ENCODE results near the gene QRICH1.

Gene QRICH1

GRCh38 chr3:49032646-49033304 is 61.1 kb downstream of the QRICH1 start:
- no peak for DNase-seq (ENCODE audit: low read depth, low spot score)

DNA sequence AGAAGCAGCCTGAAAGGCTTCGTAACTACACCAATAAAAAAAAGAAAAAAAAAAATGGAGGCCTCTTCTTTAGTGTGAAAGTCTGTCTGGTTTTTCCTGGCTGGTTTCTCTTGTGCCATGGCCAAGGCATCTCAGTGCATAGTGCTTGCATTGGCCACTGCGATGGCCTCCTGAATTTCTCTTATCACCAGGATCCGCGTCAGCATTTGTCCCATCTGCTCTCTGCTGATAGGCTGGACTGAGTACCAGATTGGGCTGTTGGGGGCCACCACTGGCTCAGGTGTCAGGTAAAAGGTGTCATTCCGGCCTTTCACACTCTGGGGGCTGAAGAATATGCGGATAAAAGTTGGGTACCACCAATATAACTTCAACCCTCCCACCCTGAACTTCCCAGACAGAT is 63.5 kb downstream of the QRICH1 start:
- DNase-seq (ENCODE audit: low read depth, low spot score), result no peak

DNA sequence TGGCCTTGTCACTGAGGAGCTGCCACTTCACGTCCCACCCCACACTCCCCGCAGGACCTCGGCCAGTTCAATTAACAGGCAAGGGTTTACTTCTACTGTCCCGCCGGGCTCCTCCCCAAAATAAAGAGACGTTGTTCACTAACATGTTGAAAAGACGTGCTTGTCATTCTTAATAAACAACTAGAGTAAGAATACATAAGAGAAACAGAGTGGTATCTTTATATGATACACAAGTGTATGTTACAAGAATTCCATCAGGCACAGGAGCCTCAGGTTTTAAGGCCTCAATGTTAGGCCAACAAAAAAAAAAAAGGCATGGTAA is 64.3 kb downstream of the QRICH1 start:
- no peak for DNase-seq (ENCODE audit: low read depth, low spot score)

- DNase-seq (ENCODE audit: low read depth, low spot score), result peak; percentile 85
Measured at GRCh38 chr3:49028673-49029562, 65.0 kb downstream of the QRICH1 start, which contains the start of gene IMPDH2. Gene IMPDH2 (minus strand): TSS chr3:49029398. CDS start chr3:49029350, 48 bp downstream.

DNA sequence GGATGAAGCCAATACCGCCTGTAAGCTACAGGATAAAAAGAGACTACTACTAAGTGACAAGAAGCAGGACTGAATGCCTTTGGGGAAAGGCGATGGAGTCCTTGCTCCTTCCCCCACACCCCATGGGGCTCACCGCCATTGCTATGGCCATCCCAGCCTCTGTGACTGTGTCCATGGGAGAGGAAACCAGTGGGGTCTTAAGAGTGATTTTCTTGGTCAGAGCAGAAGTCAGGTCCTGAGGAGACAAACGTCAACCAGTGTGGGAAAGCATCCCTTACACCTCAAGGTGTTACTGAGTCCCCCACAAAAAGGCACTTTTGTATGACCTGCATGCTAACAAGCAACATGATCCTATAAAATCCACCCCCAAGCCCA is 65.6 kb downstream of the QRICH1 start:
- no peak for DNase-seq (ENCODE audit: low read depth, low spot score)

DNA sequence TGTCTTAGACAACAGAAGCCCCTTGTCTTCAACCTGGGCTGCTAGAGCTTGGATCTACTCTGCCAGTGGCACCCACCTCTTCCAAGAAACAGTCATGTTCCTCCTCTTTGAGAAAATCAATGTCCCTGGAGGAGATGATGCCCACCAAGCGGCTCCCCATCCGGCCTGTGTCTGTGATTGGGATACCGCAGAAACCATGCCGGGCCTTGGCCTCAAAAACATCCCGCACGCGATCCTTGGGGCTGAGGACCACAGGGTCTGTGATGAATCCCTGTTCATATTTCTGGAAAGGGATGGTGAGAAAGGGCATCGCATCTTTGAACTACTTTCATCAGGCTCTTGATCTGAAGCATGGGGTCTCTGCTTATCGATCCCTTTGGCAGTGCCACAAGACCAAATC is 66.2 kb downstream of the QRICH1 start:
- no peak for DNase-seq (ENCODE audit: low read depth, low spot score)

DNA sequence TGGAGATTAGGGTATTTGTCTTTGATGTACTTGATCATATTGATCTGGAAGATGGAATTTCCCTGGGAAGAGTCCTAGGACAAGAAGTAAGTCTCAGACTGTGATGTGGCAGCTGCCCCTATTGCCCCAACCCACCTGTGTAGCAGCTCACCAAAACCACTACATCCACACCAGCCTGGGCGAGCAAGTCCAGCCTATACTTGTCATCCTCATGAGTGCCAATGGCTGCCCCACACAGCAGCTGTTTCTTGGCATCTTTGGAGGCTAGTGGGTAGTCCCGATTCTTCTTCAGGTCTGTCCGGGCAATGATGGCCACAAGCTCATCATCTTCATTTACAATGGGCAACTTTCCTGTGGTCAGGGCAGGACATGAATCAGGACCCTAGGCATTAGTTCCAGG is 67.3 kb downstream of the QRICH1 start:
- no peak for DNase-seq (ENCODE audit: low read depth, low spot score)

GRCh38 chr3:49025793-49026520 is 67.9 kb downstream of the QRICH1 start:
- DNase-seq (ENCODE audit: low read depth, low spot score), result no peak

DNA sequence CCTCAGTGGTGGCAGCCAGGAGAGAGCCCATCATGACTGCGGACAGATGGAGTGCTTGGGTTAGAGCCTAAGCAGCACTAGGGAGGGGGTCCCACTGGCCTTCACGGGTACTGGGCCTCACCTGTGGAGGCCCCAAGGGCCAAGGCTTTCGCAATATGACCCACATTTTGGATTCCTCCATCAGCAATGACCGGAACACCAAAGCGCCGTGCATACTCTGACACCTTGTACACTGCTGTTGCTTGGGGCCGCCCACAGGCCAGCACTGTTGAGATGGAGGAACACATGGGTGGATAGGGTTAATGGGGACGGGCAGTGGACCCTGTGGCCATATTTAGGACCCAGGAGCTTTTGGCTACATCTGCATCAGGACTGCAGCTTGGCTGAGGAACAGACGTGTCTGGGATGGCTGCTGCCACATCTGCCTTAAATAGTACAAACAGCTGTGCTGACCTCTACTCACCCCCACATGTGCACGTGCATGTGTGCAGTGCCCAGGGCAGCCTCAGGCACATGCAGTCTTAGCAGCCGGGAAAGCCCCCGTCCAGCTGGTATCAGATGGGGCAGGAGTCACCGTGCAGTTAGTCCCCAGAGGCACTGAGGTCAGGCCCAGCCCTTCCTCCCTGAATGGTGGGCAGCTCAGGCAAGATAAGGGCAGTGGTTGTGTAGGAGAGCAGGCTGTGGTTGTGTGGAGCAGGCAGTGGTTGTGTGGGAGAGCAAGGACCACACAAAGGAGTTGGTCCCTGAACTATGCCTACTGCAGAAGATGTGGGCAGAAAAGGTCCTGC is 68.7 kb downstream of the QRICH1 start:
- no peak for DNase-seq (ENCODE audit: low read depth, low spot score)

GRCh38 chr3:49024449-49024848 is 69.4 kb downstream of the QRICH1 start:
- DNase-seq (ENCODE audit: low read depth, low spot score), result no peak

GRCh38 chr3:49023775-49024174 is 70.1 kb downstream of the QRICH1 start:
- DNase-seq (ENCODE audit: low read depth, low spot score), result no peak

DNA sequence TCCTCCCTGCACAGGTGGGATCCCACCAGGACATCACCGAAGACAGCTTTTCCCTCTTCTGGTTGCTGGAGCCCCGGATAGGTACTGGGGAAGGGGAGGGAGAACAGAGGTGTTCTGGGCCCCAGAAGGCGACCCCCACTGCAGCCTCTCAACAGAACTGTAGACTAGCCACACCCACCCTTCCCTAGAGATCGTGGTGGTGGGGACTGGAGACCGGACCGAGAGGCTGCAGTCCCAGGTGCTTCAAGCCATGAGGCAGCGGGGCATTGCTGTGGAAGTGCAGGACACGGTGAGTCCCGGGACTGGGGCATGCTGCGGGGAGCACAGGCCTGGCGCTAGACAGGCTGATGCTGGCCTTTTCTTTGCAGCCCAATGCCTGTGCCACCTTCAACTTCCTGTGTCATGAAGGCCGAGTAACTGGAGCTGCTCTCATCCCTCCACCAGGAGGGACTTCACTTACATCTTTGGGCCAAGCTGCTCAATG is 71.1 kb downstream of the QRICH1 start:
- no peak for DNase-seq (ENCODE audit: low read depth, low spot score)

GRCh38 chr3:49021813-49022687 is 71.8 kb downstream of the QRICH1 start, which contains the start of gene NDUFAF3:
Gene NDUFAF3 (plus strand): TSS chr3:49022121. CDS start chr3:49022145, 24 bp downstream.
- DNase-seq (ENCODE audit: low read depth, low spot score), result peak; percentile 84

GRCh38 chr3:49021213-49021812 is 72.6 kb downstream of the QRICH1 start:
- DNase-seq (ENCODE audit: low read depth, low spot score), result peak; percentile 96

GRCh38 chr3:49020330-49021212 is 73.3 kb downstream of the QRICH1 start:
- DNase-seq (ENCODE audit: low read depth, low spot score), result no peak

DNA sequence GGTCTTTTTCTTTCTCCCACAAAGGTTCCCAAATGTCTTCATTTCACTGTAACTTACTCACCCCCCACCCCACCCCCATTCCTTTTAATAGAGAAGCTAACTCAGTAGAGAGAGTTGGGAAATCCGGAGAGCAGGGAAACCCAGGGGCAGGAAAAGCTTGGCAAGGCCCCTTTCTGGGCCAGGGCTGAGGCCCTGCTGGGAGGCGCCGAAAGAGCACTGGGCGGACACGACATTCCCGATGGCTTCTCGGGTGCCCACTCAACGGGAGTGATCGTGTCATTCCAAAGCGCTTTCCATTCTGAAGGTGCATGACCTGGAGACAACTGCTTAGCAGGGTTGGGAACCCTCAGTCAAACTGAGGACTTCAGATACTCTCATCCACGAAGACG is 73.9 kb downstream of the QRICH1 start:
- no peak for DNase-seq (ENCODE audit: low read depth, low spot score)

GRCh38 chr3:49018707-49019006 is 75.2 kb downstream of the QRICH1 start:
- no peak for DNase-seq (ENCODE audit: low read depth, low spot score)

DNA sequence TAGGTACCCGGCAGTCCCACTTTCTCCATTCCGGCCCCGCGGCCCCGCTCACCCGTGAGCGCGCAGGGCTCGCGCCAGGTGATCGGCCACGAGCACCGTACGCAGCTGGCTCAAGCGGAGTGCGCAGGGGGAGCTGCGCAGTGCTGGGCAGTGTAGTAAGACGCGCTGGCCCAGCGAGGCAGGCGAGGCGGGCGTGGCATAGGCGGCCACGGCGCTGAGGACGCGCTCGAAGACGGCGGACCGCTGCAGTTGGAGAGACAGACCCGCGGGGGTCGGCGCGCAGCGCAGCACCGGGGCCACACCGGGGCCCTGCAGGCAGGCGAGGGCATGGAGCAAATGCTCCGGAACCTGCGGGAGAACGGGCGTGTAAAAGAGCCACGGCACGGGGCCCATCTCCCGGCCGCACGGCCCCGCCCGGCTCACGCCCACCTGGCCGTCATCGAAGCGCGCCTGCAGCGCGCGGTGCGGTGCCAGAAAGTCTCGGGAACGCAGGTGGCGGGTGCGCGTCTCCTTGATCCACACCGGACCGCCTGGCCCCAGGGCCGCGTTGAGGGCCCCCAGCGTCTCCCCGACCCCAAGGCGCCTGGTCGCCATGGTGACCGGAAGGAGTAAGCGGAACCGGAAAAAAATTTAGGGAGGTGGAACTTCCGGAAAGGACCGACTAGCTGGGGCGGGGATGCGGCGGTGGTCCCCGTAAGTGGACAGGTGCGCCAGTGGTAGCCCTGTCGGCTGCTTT is 75.7 kb downstream of the QRICH1 start, which contains the start of gene DALRD3:
DALRD3 (minus strand) TSS at position 610 of the 736 bp plus-strand sequence; CDS start at position 594, 16 bp downstream.
- DNase-seq (ENCODE audit: low read depth, low spot score), result no peak

All from activated CD4-positive, CD25-positive, alpha-beta regulatory T cell treated with anti-CD3 and anti-CD28 coated beads, Interleukin-2, amount 50 U/mL, for 16 hours (primary cell).